CD14-positive monocyte (primary cell): ENCODE measurements around the gene CDC34. TPM values are rescaled to one million over a fixed set of nuclear protein-coding genes. Genes with fewer than 3 reads are reported as not detected.
A peak's percentile ranks its signal among the peaks of the same experiment; 100 is the strongest.

Source experiments
- DNase-seq, 3 donors: peaks; one replicate each; pipeline ENCODE4 v3.0.0-alpha.2; 2011 to 2022
- H2AFZ ChIP-seq: 2 replicates; pipeline ENCODE4 v1.6.0; 2012; ENCODE audit warnings: mild to moderate bottlenecking, low read depth, low read length, inconsistent platforms; ENCODE audit not compliant: insufficient read depth, poor library complexity, severe bottlenecking
- H3K27ac ChIP-seq, 2 donors: 1 replicate in 1 of 2; 2 replicates in 1 of 2; pipeline ENCODE4 v1.5.1; 2012 to 2013; ENCODE audit warnings: low read length in 2 of 2, control low read depth in 1 of 2, inconsistent platforms in 1 of 2, low read depth in 1 of 2, mild to moderate bottlenecking in 1 of 2
- H3K27me3 ChIP-seq, 2 donors: one replicate each; pipeline versions ENCODE4 v1.6.0 to v1.6.1; 2011 to 2013; ENCODE audit warnings: low read length in 2 of 2; ENCODE audit not compliant: control insufficient read depth in 2 of 2, insufficient read depth in 2 of 2
- H3K36me3 ChIP-seq, 2 donors: replicated peaks in 1 of 2; 1 replicate in 1 of 2; 2 replicates in 1 of 2; pipeline versions ENCODE4 v1.5.1 to v1.6.1; 2012 to 2013; ENCODE audit warnings: low read length in 2 of 2, control low read depth in 1 of 2, inconsistent platforms in 1 of 2, mild to moderate bottlenecking in 1 of 2; ENCODE audit not compliant: insufficient read depth in 2 of 2, control insufficient read depth in 1 of 2
- H3K4me1 ChIP-seq, 2 donors: 1 replicate in 1 of 2; 2 replicates in 1 of 2; pipeline versions ENCODE4 v1.5.1 to v1.6.1; 2012 to 2013; ENCODE audit warnings: low read length in 2 of 2, control low read depth in 1 of 2, inconsistent platforms in 1 of 2, mild to moderate bottlenecking in 1 of 2, moderate library complexity in 1 of 2; ENCODE audit not compliant: insufficient read depth in 2 of 2, control insufficient read depth in 1 of 2
- H3K4me2 ChIP-seq: replicated peaks from 2 replicates; pipeline ENCODE3; 2012; ENCODE audit warnings: low read length, moderate library complexity, mild to moderate bottlenecking; ENCODE audit not compliant: poor library complexity, severe bottlenecking; ENCODE audit errors: extremely low read depth
- H3K4me3 ChIP-seq, 3 experiments: fragments of 200-600 bp in 1 of 3; sonication (generic) in 1 of 3; replicated peaks in 1 of 3; 1 replicate in 2 of 3; 2 replicates in 1 of 3; pipeline ENCODE4 v1.5.1; 2011 to 2013; ENCODE audit warnings: low read length in 3 of 3, mild to moderate bottlenecking in 3 of 3, control low read depth in 2 of 3, low read depth in 2 of 3, inconsistent platforms in 1 of 3, moderate library complexity in 1 of 3
- H3K79me2 ChIP-seq: 2 replicates; pipeline ENCODE4 v1.6.0; 2012; ENCODE audit warnings: mild to moderate bottlenecking, control low read depth, inconsistent platforms, low read length, moderate library complexity; ENCODE audit not compliant: insufficient read depth
- H3K9ac ChIP-seq: 2 replicates; pipeline ENCODE4 v1.6.0; 2017; ENCODE audit warnings: low read length, mild to moderate bottlenecking; ENCODE audit not compliant: insufficient read depth, poor library complexity, severe bottlenecking
- H3K9me3 ChIP-seq, 2 donors: replicated peaks in 1 of 2; 1 replicate in 1 of 2; 2 replicates in 1 of 2; pipeline versions ENCODE4 v1.5.1 to v1.6.1; 2012 to 2013; ENCODE audit warnings: low read length in 2 of 2, control low read depth in 1 of 2; ENCODE audit not compliant: control insufficient read depth in 1 of 2, insufficient read depth in 1 of 2
- H4K20me1 ChIP-seq: 2 replicates; pipeline ENCODE4 v1.6.0; 2012; ENCODE audit warnings: mild to moderate bottlenecking, low read length, control low read depth, moderate library complexity; ENCODE audit not compliant: insufficient read depth
- H3K27ac Mint-ChIP-seq, 7 donors: one replicate each; pipeline ENCODE4 v1.8.0; 2020; ENCODE audit warnings: mild to moderate bottlenecking in 7 of 7, mixed read lengths in 7 of 7, moderate library complexity in 6 of 7, inconsistent platforms in 2 of 7
- H3K27me3 Mint-ChIP-seq, 3 donors: one replicate each; pipeline ENCODE4 v1.8.0; 2021 to 2022; ENCODE audit warnings: low read depth in 3 of 3, mild to moderate bottlenecking in 3 of 3, mixed read lengths in 3 of 3, moderate library complexity in 3 of 3, inconsistent platforms in 1 of 3
- H3K36me3 Mint-ChIP-seq, 2 donors: one replicate each; pipeline ENCODE4 v1.8.0; 2020; ENCODE audit warnings: mixed read lengths in 2 of 2, inconsistent platforms in 1 of 2, mild to moderate bottlenecking in 1 of 2
- H3K4me1 Mint-ChIP-seq: one replicate; pipeline ENCODE4 v1.8.0; 2020; ENCODE audit warnings: mild to moderate bottlenecking, mixed read lengths
- H3K4me3 Mint-ChIP-seq, 2 donors: one replicate each; pipeline ENCODE4 v1.8.0; 2020; ENCODE audit warnings: mild to moderate bottlenecking in 2 of 2, mixed read lengths in 2 of 2, moderate library complexity in 1 of 2
- H3K9me3 Mint-ChIP-seq, 7 donors: one replicate each; pipeline ENCODE4 v1.8.0; 2020 to 2022; ENCODE audit warnings: mixed read lengths in 7 of 7, mild to moderate bottlenecking in 6 of 7, moderate library complexity in 6 of 7, inconsistent platforms in 2 of 7
- CTCF ChIP-seq: fragments of 200-600 bp; IDR thresholded peaks from one replicate; pipeline ENCODE4 v1.8.0; 2022; ENCODE audit warnings: antibody characterized with exemption, mild to moderate bottlenecking
- WGBS: methylation state at CpG from one replicate; pipeline ENCODE4 v1.1.5; 2013; ENCODE audit warnings: missing lambda C conversion rate; ENCODE audit not compliant: insufficient coverage; 5-methylcytosine and 5-hydroxymethylcytosine counted together
- intact Hi-C, 2 donors: fragments of 100-400 bp; cut with micrococcal nuclease; formaldehyde crosslinking; loops; one replicate each; pipeline versions ENCODE4 v1.15.0 to v1.15.1; 2023
- polyA plus RNA-seq, 3 donors: library from polyadenylated mRNA; depleted of rRNA in 1 of 3; unstranded in 2 of 3; stranded (reverse) in 1 of 3; fragments of 300-500 nt in 2 of 3; fragments of >200 nt in 1 of 3; fragmentation: Illumina TruSeq in 2 of 3; gene quantifications; 1 replicate in 2 of 3; 2 replicates in 1 of 3; pipeline ENCODE4 v1.2.3, GENCODE V29; 2012 to 2021

Gene CDC34
- polyA plus RNA-seq, 3 donors, result 25.2 to 49.2 (median 43.0) TPM

GRCh38 chr19:525857-526419 is 5.6 kb upstream of the CDC34 start:
- H3K36me3 ChIP-seq, result no peaks in the 10 kb centered on the region
- H3K27me3 Mint-ChIP-seq, result peaks cover 4 to 30% (median 13%) of the 10 kb centered on the region in 3 donors

More at GRCh38 chr19:525857-526419, 5.6 kb upstream of the CDC34 start:
- peaks cover 0 to 16% (median 13%) of the 10 kb centered on the region in 7 donors for H3K9me3 Mint-ChIP-seq
- H3K27ac Mint-ChIP-seq, result no peak overlapping the region
- DNase-seq, result no peak
- H3K4me3 Mint-ChIP-seq, result peak overlapping the region in 1 of 2 donors; percentile 21
- H3K4me3 ChIP-seq, result no peak overlapping the region
- H3K9ac ChIP-seq, result no peak overlapping the region
- no peaks in the 10 kb centered on the region for H3K36me3 Mint-ChIP-seq
- WGBS, result 83% methylated on average over 9 of the region's 13 CpGs
- H3K4me1 ChIP-seq, result peaks cover 5 to 6% of the 10 kb centered on the region in 2 donors
- H3K4me2 ChIP-seq, result no peak overlapping the region
- H3K9me3 ChIP-seq, result peaks cover 0 to 4% of the 10 kb centered on the region in 2 donors
- no peak overlapping the region for H3K27ac ChIP-seq
- TF ChIP-seq CTCF, result no peak
- peaks cover 0 to 2% of the 10 kb centered on the region in 2 donors for H3K27me3 ChIP-seq
- no peaks in the 10 kb centered on the region for H4K20me1 ChIP-seq
- no peak overlapping the region for H2AFZ ChIP-seq
- H3K4me1 Mint-ChIP-seq, result peaks cover 8% of the 10 kb centered on the region
- H3K79me2 ChIP-seq, result no peaks in the 10 kb centered on the region
- intact Hi-C loops, result no loop called here
